ENCODE data around the gene PSD2.

- TF ChIP-seq CTCF (IDR thresholded peaks at IDR 0.05 in 2 of 3, conservative IDR thresholded peaks at IDR 0.05 in 1 of 3; ENCODE audit: borderline replicate concordance in 1 of 3, insufficient read depth in 1 of 3, low read depth in 2 of 3, low read length in 2 of 3) = peak; percentile 92 to 96 (median 95)
- no peak for TF ChIP-seq EZH2phosphoT487 (IDR thresholded peaks at IDR 0.05; ENCODE audit: borderline replicate concordance)
- TF ChIP-seq TCF7L2 (IDR thresholded peaks at IDR 0.05; ENCODE audit: borderline replicate concordance, extremely low read depth, insufficient read depth, insufficient read length) = no peak
- no peak for TF ChIP-seq POLR2A (IDR thresholded peaks at IDR 0.05; ENCODE audit: borderline replicate concordance, extremely low read depth, insufficient read depth, insufficient read length)
- TF ChIP-seq POLR2AphosphoS5 (IDR thresholded peaks at IDR 0.05; ENCODE audit: low read depth, low read length) = no peak
- no peak for TF ChIP-seq ELF1 (IDR thresholded peaks at IDR 0.05; ENCODE audit: borderline replicate concordance, low read depth)
- TF ChIP-seq, protein P1, sequence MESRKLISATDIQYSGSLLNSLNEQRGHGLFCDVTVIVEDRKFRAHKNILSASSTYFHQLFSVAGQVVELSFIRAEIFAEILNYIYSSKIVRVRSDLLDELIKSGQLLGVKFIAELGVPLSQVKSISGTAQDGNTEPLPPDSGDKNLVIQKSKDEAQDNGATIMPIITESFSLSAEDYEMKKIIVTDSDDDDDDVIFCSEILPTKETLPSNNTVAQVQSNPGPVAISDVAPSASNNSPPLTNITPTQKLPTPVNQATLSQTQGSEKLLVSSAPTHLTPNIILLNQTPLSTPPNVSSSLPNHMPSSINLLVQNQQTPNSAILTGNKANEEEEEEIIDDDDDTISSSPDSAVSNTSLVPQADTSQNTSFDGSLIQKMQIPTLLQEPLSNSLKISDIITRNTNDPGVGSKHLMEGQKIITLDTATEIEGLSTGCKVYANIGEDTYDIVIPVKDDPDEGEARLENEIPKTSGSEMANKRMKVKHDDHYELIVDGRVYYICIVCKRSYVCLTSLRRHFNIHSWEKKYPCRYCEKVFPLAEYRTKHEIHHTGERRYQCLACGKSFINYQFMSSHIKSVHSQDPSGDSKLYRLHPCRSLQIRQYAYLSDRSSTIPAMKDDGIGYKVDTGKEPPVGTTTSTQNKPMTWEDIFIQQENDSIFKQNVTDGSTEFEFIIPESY (IDR thresholded peaks at IDR 0.05; ENCODE audit: extremely low read depth, insufficient replicate concordance, low read length) = no peak
- TF ChIP-seq EZH2 (IDR thresholded peaks at IDR 0.05) = no peak
- TF ChIP-seq RAD21 (IDR thresholded peaks at IDR 0.05; ENCODE audit: low read depth) = peak; percentile 88
- TF ChIP-seq EGR1 (IDR thresholded peaks at IDR 0.05; ENCODE audit: low read depth) = no peak
- TF ChIP-seq, protein P2, sequence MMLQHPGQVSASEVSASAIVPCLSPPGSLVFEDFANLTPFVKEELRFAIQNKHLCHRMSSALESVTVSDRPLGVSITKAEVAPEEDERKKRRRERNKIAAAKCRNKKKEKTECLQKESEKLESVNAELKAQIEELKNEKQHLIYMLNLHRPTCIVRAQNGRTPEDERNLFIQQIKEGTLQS (IDR thresholded peaks at IDR 0.05) = no peak
- no peak for TF ChIP-seq SRF (IDR thresholded peaks at IDR 0.05; ENCODE audit: low read depth)
- TF ChIP-seq MAX (IDR thresholded peaks at IDR 0.05) = no peak
Observed at GRCh38 chr5:139844472-139845145, 49.0 kb downstream of the PSD2 start.
